ENCODE measurements around the gene IPMK. TPM values are rescaled to one million over a fixed set of nuclear protein-coding genes. Genes with fewer than 3 reads are reported as not detected.
A peak's percentile ranks its signal among the peaks of the same experiment; 100 is the strongest.
"Not testable (repeated sequence)": the region's sequence is repeated elsewhere in the genome, so short reads cannot be mapped to it uniquely, and the experiment has no call there.

The IPMK gene
- total RNA-seq, 3 donors from 2014 or later: 7.5 to 13.5 (median 7.9) TPM

GRCh38 chr10:58264780-58265179, 2.9 kb downstream of the IPMK start:
- TF ChIP-seq, protein P1, sequence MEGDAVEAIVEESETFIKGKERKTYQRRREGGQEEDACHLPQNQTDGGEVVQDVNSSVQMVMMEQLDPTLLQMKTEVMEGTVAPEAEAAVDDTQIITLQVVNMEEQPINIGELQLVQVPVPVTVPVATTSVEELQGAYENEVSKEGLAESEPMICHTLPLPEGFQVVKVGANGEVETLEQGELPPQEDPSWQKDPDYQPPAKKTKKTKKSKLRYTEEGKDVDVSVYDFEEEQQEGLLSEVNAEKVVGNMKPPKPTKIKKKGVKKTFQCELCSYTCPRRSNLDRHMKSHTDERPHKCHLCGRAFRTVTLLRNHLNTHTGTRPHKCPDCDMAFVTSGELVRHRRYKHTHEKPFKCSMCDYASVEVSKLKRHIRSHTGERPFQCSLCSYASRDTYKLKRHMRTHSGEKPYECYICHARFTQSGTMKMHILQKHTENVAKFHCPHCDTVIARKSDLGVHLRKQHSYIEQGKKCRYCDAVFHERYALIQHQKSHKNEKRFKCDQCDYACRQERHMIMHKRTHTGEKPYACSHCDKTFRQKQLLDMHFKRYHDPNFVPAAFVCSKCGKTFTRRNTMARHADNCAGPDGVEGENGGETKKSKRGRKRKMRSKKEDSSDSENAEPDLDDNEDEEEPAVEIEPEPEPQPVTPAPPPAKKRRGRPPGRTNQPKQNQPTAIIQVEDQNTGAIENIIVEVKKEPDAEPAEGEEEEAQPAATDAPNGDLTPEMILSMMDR (IDR thresholded peaks at IDR 0.05): no peak
- TF ChIP-seq POLR2A (IDR thresholded peaks at IDR 0.05): no peak
- no peak for TF ChIP-seq POLR2AphosphoS5 (IDR thresholded peaks at IDR 0.05)
- Histone ChIP-seq H3K27me3 (no peaks in the 10 kb centered on the region), H3K4me1 (peaks cover 0 to 5% of the 10 kb centered on the region in 2 donors), H3K36me3 (no peaks in the 10 kb centered on the region), H3K4me3 (no peak overlapping the region), H3K27ac (peak overlapping the region; percentile 96 to 99), H3K9me3 (no peaks in the 10 kb centered on the region)
- DNase-seq (ENCODE audit: low spot score in 2 of 2): no peak
- intact Hi-C loops (cut with DNase I; ENCODE audit: low total_unique reads): no loop called here

- DNase-seq (ENCODE audit: low spot score in 2 of 2): no peak
- Histone ChIP-seq H3K27me3 (no peaks in the 10 kb centered on the region), H3K27ac (no peak overlapping the region), H3K4me3 (no peak overlapping the region), H3K36me3 (no peaks in the 10 kb centered on the region), H3K4me1 (peaks cover 0 to 5% of the 10 kb centered on the region in 2 donors), H3K9me3 (no peaks in the 10 kb centered on the region)
- intact Hi-C loops (cut with DNase I; ENCODE audit: low total_unique reads): no loop called here
- TF ChIP-seq, protein P1 (IDR thresholded peaks at IDR 0.05): no peak
- TF ChIP-seq POLR2A (IDR thresholded peaks at IDR 0.05) (no peak), POLR2AphosphoS5 (IDR thresholded peaks at IDR 0.05) (no peak)
Observed at GRCh38 chr10:58262766-58263165, 4.9 kb downstream of the IPMK start.

GRCh38 chr10:58260334-58260733, 7.4 kb downstream of the IPMK start:
- Histone ChIP-seq H3K4me3 (no peak overlapping the region), H3K36me3 (no peaks in the 10 kb centered on the region), H3K27me3 (no peaks in the 10 kb centered on the region), H3K9me3 (no peaks in the 10 kb centered on the region), H3K4me1 (peaks cover 0 to 2% of the 10 kb centered on the region in 2 donors), H3K27ac (no peak overlapping the region)
- no peak for DNase-seq (ENCODE audit: low spot score in 2 of 2)
- intact Hi-C loops (cut with DNase I; ENCODE audit: low total_unique reads): no loop called here
- no peak for TF ChIP-seq POLR2A (IDR thresholded peaks at IDR 0.05)
- TF ChIP-seq POLR2AphosphoS5 (IDR thresholded peaks at IDR 0.05): no peak
- TF ChIP-seq, protein P1 (IDR thresholded peaks at IDR 0.05): no peak

DNA sequence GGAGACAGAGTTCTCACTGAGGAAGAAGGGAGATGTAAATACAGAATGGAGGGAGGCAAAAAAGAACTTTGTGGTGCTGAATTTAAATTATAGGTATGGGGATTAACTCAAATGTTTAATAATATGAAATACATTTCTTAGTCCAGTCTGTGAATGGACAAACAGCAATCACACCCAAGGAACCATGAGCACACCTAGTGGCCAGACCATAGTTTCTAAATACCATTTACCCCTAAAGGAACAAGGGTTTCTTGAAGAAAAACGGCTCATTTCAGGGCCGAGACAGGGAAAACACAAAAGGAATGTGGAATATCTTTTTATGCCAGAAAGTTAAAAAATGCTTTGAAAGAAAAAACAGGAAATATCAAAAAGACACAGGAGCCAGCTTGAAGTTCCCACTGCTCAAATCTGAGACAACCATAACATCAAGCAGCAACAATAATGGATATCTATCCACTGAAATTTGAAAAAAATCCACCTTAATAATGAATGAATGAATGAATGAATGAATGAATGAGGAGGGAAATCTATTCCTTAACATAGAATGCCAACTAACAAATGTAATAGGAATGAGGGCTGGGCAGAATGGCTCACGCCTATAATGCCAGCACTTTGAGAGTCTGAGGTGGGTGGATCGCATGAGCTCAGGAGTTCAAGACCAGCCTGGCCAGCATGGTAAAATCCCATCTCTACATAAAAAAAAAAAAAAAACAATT, 8.6 kb downstream of the IPMK start:
- Histone ChIP-seq H3K27me3 (no peaks in the 10 kb centered on the region), H3K4me3 (no peak overlapping the region), H3K9me3 (no peaks in the 10 kb centered on the region), H3K27ac (no peak overlapping the region), H3K4me1 (no peaks in the 10 kb centered on the region), H3K36me3 (no peaks in the 10 kb centered on the region)
- intact Hi-C loops (cut with DNase I; ENCODE audit: low total_unique reads): no loop called here
- TF ChIP-seq POLR2AphosphoS5 (IDR thresholded peaks at IDR 0.05) (no peak), POLR2A (IDR thresholded peaks at IDR 0.05) (no peak)
- TF ChIP-seq, protein P1 (IDR thresholded peaks at IDR 0.05): no peak
- no peak for DNase-seq (ENCODE audit: low spot score in 2 of 2)

GRCh38 chr10:58256013-58256780, 11.5 kb downstream of the IPMK start:
- intact Hi-C loops (cut with DNase I; ENCODE audit: low total_unique reads); H3K9me3 ChIP-seq; H3K27me3 ChIP-seq; H3K36me3 ChIP-seq; H3K27ac ChIP-seq; DNase-seq (ENCODE audit: low spot score in 2 of 2); H3K4me1 ChIP-seq; H3K4me3 ChIP-seq: not testable (repeated sequence)
